ENCODE data around the gene UAP1.

DNA sequence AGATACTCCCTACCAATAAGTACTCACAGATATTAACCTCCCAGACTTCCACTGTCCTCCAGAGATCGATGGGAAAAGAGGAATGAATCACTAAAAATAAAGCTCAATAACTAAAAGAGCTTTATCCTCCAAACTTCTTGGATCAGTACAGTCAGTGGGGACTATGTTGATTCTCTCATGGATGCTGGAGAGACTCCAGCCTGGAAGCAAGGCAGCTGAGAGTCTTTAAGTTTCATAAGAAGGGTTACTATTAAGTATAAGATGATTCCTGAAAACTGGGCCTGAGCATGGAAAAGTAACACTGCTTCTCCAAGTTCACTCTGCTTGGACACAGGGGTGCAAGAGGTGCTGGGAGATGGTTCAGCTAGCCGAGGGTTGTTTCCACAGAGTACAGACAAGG, 64.6 kb downstream of the UAP1 start:
- TF ChIP-seq, protein P1, sequence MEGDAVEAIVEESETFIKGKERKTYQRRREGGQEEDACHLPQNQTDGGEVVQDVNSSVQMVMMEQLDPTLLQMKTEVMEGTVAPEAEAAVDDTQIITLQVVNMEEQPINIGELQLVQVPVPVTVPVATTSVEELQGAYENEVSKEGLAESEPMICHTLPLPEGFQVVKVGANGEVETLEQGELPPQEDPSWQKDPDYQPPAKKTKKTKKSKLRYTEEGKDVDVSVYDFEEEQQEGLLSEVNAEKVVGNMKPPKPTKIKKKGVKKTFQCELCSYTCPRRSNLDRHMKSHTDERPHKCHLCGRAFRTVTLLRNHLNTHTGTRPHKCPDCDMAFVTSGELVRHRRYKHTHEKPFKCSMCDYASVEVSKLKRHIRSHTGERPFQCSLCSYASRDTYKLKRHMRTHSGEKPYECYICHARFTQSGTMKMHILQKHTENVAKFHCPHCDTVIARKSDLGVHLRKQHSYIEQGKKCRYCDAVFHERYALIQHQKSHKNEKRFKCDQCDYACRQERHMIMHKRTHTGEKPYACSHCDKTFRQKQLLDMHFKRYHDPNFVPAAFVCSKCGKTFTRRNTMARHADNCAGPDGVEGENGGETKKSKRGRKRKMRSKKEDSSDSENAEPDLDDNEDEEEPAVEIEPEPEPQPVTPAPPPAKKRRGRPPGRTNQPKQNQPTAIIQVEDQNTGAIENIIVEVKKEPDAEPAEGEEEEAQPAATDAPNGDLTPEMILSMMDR (conservative IDR thresholded peaks at IDR 0.05) = no peak
- no peak for TF ChIP-seq ZFX (IDR thresholded peaks at IDR 0.05)
